Stimulated activated effector memory CD8-positive, alpha-beta T cell treated with anti-CD3 and anti-CD28 coated beads, Interleukin-12 subunit alpha, Interleukin-12 subunit beta, amount 100 ng/mL, for 72 hours (primary cell): ENCODE results near the gene MTMR2.
A peak's percentile ranks its signal among the peaks of the same experiment; 100 is the strongest.
"Not testable (repeated sequence)": the region's sequence is repeated elsewhere in the genome, so short reads cannot be mapped to it uniquely, and the experiment has no call there.

Experiments used
- ATAC-seq: fragments of 150-1000 bp; cut with Tn5 transposase; 2 replicates; pipeline ENCODE4 v1.10.0; 2021
- DNase-seq, 2 donors: peaks; one replicate each; pipeline ENCODE4 v3.0.0; 2021 to 2022; ENCODE audit warnings: low spot score in 2 of 2
- H3K27ac Mint-ChIP-seq: one replicate; pipeline ENCODE4 v1.8.0; 2022; ENCODE audit warnings: mild to moderate bottlenecking, mixed read lengths
- H3K36me3 Mint-ChIP-seq: one replicate; pipeline ENCODE4 v1.8.0; 2022; ENCODE audit warnings: mild to moderate bottlenecking, mixed read lengths
- H3K4me1 Mint-ChIP-seq: one replicate; pipeline ENCODE4 v1.8.0; 2022; ENCODE audit warnings: mixed read lengths
- H3K4me3 Mint-ChIP-seq: one replicate; pipeline ENCODE4 v1.8.0; 2022; ENCODE audit warnings: mild to moderate bottlenecking, mixed read lengths
- H3K9me3 Mint-ChIP-seq: one replicate; pipeline ENCODE4 v1.8.0; 2022; ENCODE audit warnings: mixed read lengths

MTMR2 gene

GRCh38 chr11:95870877-95871276, 53.0 kb downstream of the MTMR2 start:
- not testable (repeated sequence) for H3K9me3 Mint-ChIP-seq

GRCh38 chr11:95867105-95867504, 56.8 kb downstream of the MTMR2 start:
- ATAC-seq = no peak
- peaks cover 16% of the 10 kb centered on the region for H3K36me3 Mint-ChIP-seq
- no peaks in the 10 kb centered on the region for H3K4me1 Mint-ChIP-seq
- no peak for DNase-seq
- H3K9me3 Mint-ChIP-seq = no peaks in the 10 kb centered on the region
- H3K4me3 Mint-ChIP-seq = no peak overlapping the region
- no peak overlapping the region for H3K27ac Mint-ChIP-seq

More at GRCh38 chr11:95870877-95871276, 53.0 kb downstream of the MTMR2 start:
- H3K36me3 Mint-ChIP-seq, H3K4me3 Mint-ChIP-seq, H3K4me1 Mint-ChIP-seq, ATAC-seq, DNase-seq, H3K27ac Mint-ChIP-seq: not testable (repeated sequence)

GRCh38 chr11:95863486-95864140, 60.3 kb downstream of the MTMR2 start:
- Mint-ChIP-seq H3K4me3 (no peak overlapping the region), H3K9me3 (no peaks in the 10 kb centered on the region), H3K36me3 (peaks cover 48% of the 10 kb centered on the region), H3K4me1 (no peaks in the 10 kb centered on the region), H3K27ac (no peak overlapping the region)
- ATAC-seq = no peak
- DNase-seq = no peak

DNA sequence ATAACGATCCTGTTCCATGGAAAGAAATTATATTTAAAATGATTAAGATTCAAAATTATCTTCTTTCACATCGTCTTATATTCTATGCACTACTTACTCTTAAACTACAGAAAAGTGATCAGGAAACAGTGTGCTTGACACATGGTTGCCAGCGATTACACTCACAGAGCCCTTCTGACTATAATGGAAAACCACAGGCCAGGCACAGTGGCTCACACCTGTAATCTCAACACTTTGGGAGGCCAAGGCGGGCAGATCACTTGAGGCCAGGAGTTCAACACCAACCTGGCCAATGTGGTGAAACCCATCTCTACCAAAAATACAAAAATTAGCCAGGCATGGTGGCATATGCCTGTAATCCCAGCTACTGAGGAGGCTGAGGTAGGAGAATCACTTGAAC, 63.9 kb downstream of the MTMR2 start:
- H3K4me3 Mint-ChIP-seq, H3K4me1 Mint-ChIP-seq, H3K9me3 Mint-ChIP-seq: not testable (repeated sequence)
- Mint-ChIP-seq H3K36me3 (peaks cover 80% of the 10 kb centered on the region), H3K27ac (peak overlapping the region; percentile 73)
- peak; percentile 78 for ATAC-seq
- peak in 1 of 2 donors; percentile 59 for DNase-seq

GRCh38 chr11:95854362-95854761, 69.5 kb downstream of the MTMR2 start:
- ATAC-seq, H3K4me3 Mint-ChIP-seq, H3K9me3 Mint-ChIP-seq, DNase-seq, H3K4me1 Mint-ChIP-seq: not testable (repeated sequence)
- Mint-ChIP-seq H3K27ac (peak overlapping the region; percentile 38), H3K36me3 (peaks cover 59% of the 10 kb centered on the region)

GRCh38 chr11:95853862-95854261, 70.0 kb downstream of the MTMR2 start:
- no peak for ATAC-seq
- H3K4me1 Mint-ChIP-seq = no peaks in the 10 kb centered on the region
- H3K4me3 Mint-ChIP-seq = no peak overlapping the region
- H3K36me3 Mint-ChIP-seq = peaks cover 59% of the 10 kb centered on the region
- H3K9me3 Mint-ChIP-seq = no peaks in the 10 kb centered on the region
- no peak for DNase-seq
- no peak overlapping the region for H3K27ac Mint-ChIP-seq

- no peak overlapping the region for H3K27ac Mint-ChIP-seq
- DNase-seq (no peak), ATAC-seq (no peak)
- H3K9me3 Mint-ChIP-seq = no peaks in the 10 kb centered on the region
- no peak overlapping the region for H3K4me3 Mint-ChIP-seq
- no peaks in the 10 kb centered on the region for H3K4me1 Mint-ChIP-seq
- H3K36me3 Mint-ChIP-seq = peaks cover 59% of the 10 kb centered on the region
Observed at GRCh38 chr11:95853138-95853537, 70.8 kb downstream of the MTMR2 start.

GRCh38 chr11:95850137-95850536, 73.8 kb downstream of the MTMR2 start:
- DNase-seq = no peak
- Mint-ChIP-seq H3K9me3 (no peaks in the 10 kb centered on the region), H3K36me3 (peaks cover 52% of the 10 kb centered on the region), H3K4me3 (no peak overlapping the region), H3K27ac (peak overlapping the region; percentile 59), H3K4me1 (no peaks in the 10 kb centered on the region)
- no peak for ATAC-seq

GRCh38 chr11:95849087-95849825, 74.7 kb downstream of the MTMR2 start:
- H3K9me3 Mint-ChIP-seq = no peaks in the 10 kb centered on the region
- DNase-seq = no peak
- peaks cover 60% of the 10 kb centered on the region for H3K36me3 Mint-ChIP-seq
- no peak overlapping the region for H3K4me3 Mint-ChIP-seq
- no peak for ATAC-seq
- H3K27ac Mint-ChIP-seq = no peak overlapping the region
- no peaks in the 10 kb centered on the region for H3K4me1 Mint-ChIP-seq

DNA sequence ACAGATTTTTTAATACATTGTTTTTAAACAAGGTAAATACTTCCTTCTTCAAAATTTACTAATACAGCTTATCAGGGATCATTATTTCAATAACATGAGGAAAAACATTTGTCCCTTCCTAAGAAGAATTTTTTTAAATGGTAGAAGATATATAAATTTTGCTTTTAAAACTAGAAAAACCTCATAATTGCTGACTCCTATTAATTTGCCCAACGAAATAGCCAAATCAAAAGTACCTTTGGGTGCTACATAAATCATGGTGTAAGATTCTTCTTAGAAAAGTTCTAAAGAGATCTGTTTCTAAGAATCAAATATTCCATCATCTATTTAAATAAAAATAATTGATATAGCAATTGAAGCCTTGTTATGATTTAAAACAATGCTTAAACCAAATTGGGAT, 78.7 kb downstream of the MTMR2 start:
- ATAC-seq (no peak), DNase-seq (no peak)
- H3K4me3 Mint-ChIP-seq = no peak overlapping the region
- H3K9me3 Mint-ChIP-seq = no peaks in the 10 kb centered on the region
- peaks cover 86% of the 10 kb centered on the region for H3K36me3 Mint-ChIP-seq
- no peaks in the 10 kb centered on the region for H3K4me1 Mint-ChIP-seq
- no peak overlapping the region for H3K27ac Mint-ChIP-seq

- ATAC-seq (peak; percentile 78), DNase-seq (peak in 1 of 2 donors; percentile 14)
- Mint-ChIP-seq H3K36me3 (peaks cover 99% of the 10 kb centered on the region), H3K9me3 (no peaks in the 10 kb centered on the region), H3K4me3 (no peak overlapping the region), H3K4me1 (no peaks in the 10 kb centered on the region), H3K27ac (no peak overlapping the region)
Observed at GRCh38 chr11:95835768-95836488, 88.0 kb downstream of the MTMR2 start.

DNA sequence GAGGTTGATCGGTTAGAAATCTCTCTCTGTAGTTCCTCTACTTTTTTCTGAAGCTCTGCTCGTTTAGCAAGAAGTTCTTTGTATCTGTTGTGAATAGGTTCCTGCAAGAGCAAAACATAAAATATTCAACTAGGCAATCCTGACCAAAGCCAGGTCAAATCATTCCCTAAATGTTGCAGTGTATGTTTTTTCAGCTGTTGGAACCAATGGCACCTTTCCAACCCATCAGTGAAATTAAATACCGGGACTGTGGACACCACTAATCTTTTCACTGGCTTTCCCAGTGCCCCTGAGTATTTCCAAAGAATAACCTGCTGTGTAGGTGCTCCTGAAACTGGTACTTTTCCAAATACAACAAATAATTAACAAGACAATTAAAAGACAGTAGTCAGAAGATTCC, 88.6 kb downstream of the MTMR2 start:
- ATAC-seq (no peak), DNase-seq (no peak)
- no peaks in the 10 kb centered on the region for H3K9me3 Mint-ChIP-seq
- no peaks in the 10 kb centered on the region for H3K4me1 Mint-ChIP-seq
- H3K4me3 Mint-ChIP-seq = no peak overlapping the region
- no peak overlapping the region for H3K27ac Mint-ChIP-seq
- peaks cover 99% of the 10 kb centered on the region for H3K36me3 Mint-ChIP-seq

GRCh38 chr11:95833378-95833777, 90.5 kb downstream of the MTMR2 start:
- ATAC-seq = no peak
- H3K4me1 Mint-ChIP-seq = peaks cover 6% of the 10 kb centered on the region
- H3K9me3 Mint-ChIP-seq = no peaks in the 10 kb centered on the region
- H3K36me3 Mint-ChIP-seq = peaks cover 100% of the 10 kb centered on the region
- no peak for DNase-seq
- H3K4me3 Mint-ChIP-seq = no peak overlapping the region
- peak overlapping the region; percentile 27 for H3K27ac Mint-ChIP-seq

DNA sequence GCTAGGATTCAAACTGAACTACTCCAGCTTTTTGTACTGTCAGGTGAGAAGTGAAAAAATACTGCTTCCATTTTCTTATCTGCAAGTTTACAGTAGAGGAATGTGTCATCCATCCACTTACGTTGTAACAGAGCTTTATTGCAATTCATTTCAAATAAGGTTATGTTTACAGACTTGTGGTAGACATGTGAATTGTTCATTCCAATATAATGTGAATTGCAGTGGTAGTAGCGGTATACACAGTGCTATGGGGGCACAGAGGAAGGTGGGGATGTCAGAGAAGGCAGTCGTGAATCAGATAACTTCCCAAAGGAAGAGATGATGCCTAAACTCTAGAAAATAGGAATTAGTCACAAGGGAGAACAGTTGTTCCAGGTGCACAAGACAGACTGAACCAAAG, 91.1 kb downstream of the MTMR2 start:
- H3K9me3 Mint-ChIP-seq = no peaks in the 10 kb centered on the region
- peak overlapping the region; percentile 27 for H3K27ac Mint-ChIP-seq
- DNase-seq = no peak
- H3K4me1 Mint-ChIP-seq = peaks cover 6% of the 10 kb centered on the region
- no peak for ATAC-seq
- H3K4me3 Mint-ChIP-seq = no peak overlapping the region
- peaks cover 100% of the 10 kb centered on the region for H3K36me3 Mint-ChIP-seq

- H3K4me1 Mint-ChIP-seq = peaks cover 6% of the 10 kb centered on the region
- no peaks in the 10 kb centered on the region for H3K9me3 Mint-ChIP-seq
- peaks cover 95% of the 10 kb centered on the region for H3K36me3 Mint-ChIP-seq
- ATAC-seq (peak; percentile 49), DNase-seq (no peak)
- H3K27ac Mint-ChIP-seq = peak overlapping the region; percentile 54
- H3K4me3 Mint-ChIP-seq = no peak overlapping the region
Observed at GRCh38 chr11:95831198-95831883, 92.6 kb downstream of the MTMR2 start.
